Glutamatergic neuron (in vitro differentiated cells): ENCODE measurements around the gene GATA6. TPM values are rescaled to one million over a fixed set of nuclear protein-coding genes. Genes with fewer than 3 reads are reported as not detected.
"Not testable (repeated sequence)": the region's sequence is repeated elsewhere in the genome, so short reads cannot be mapped to it uniquely, and the experiment has no call there.

Source experiments
- DNase-seq: peaks from one replicate; pipeline ENCODE4 v3.0.0; 2022
- H3K27ac Mint-ChIP-seq: one replicate; pipeline ENCODE4 v1.8.0; 2020; ENCODE audit warnings: mild to moderate bottlenecking, mixed read lengths, inconsistent platforms; ENCODE audit not compliant: unreplicated experiment
- H3K27me3 Mint-ChIP-seq: one replicate; pipeline ENCODE4 v1.8.0; 2020; ENCODE audit warnings: mild to moderate bottlenecking, moderate library complexity, mixed read lengths, inconsistent platforms; ENCODE audit not compliant: unreplicated experiment
- H3K36me3 Mint-ChIP-seq: one replicate; pipeline ENCODE4 v1.8.0; 2020; ENCODE audit warnings: mild to moderate bottlenecking, mixed read lengths, inconsistent platforms; ENCODE audit not compliant: unreplicated experiment
- H3K4me1 Mint-ChIP-seq: one replicate; pipeline ENCODE4 v1.8.0; 2020; ENCODE audit warnings: mild to moderate bottlenecking, low read depth, mixed read lengths, inconsistent platforms; ENCODE audit not compliant: unreplicated experiment
- H3K4me3 Mint-ChIP-seq: one replicate; pipeline ENCODE4 v1.8.0; 2020; ENCODE audit warnings: mild to moderate bottlenecking, mixed read lengths, inconsistent platforms; ENCODE audit not compliant: unreplicated experiment
- H3K9me3 Mint-ChIP-seq: one replicate; pipeline ENCODE4 v1.8.0; 2020; ENCODE audit warnings: mild to moderate bottlenecking, moderate library complexity, mixed read lengths, inconsistent platforms; ENCODE audit not compliant: unreplicated experiment
- CTCF ChIP-seq: fragments of 200-600 bp; sonication (generic); IDR thresholded peaks from one replicate; pipeline ENCODE4 v1.5.0; 2021; ENCODE audit not compliant: partially characterized antibody, unreplicated experiment
- total RNA-seq: library from RNA; stranded (reverse); fragmentation: NEBNext Ultra II Directional; extraction: Animal tissue kit (Norgen Biotek cat#: 25700); gene quantifications from one replicate; pipeline ENCODE4 v1.2.1, GENCODE V29; 2021; ENCODE audit not compliant: unreplicated experiment

The GATA6 gene
- total RNA-seq, 1 donor from 2014 or later, result 0.42 TPM

GRCh38 chr18:22219568-22220355, 50.4 kb downstream of the GATA6 start:
- DNase-seq, result no peak
- no peak overlapping the region for H3K4me3 Mint-ChIP-seq
- no peaks in the 10 kb centered on the region for H3K4me1 Mint-ChIP-seq
- H3K27ac Mint-ChIP-seq, result no peak overlapping the region
- H3K27me3 Mint-ChIP-seq, result peaks cover 3% of the 10 kb centered on the region
- H3K9me3 Mint-ChIP-seq, result no peaks in the 10 kb centered on the region
- H3K36me3 Mint-ChIP-seq, result no peaks in the 10 kb centered on the region
- TF ChIP-seq CTCF, result no peak

- not testable (repeated sequence) for H3K27me3 Mint-ChIP-seq, H3K4me3 Mint-ChIP-seq, H3K9me3 Mint-ChIP-seq, H3K27ac Mint-ChIP-seq, H3K4me1 Mint-ChIP-seq, DNase-seq, H3K36me3 Mint-ChIP-seq
Observed at GRCh38 chr18:22220585-22220984, 51.2 kb downstream of the GATA6 start.

GRCh38 chr18:22221350-22221749, 52.0 kb downstream of the GATA6 start:
- Mint-ChIP-seq H3K27ac (no peak overlapping the region), H3K36me3 (no peaks in the 10 kb centered on the region), H3K9me3 (no peaks in the 10 kb centered on the region), H3K4me3 (no peak overlapping the region), H3K27me3 (peaks cover 3% of the 10 kb centered on the region), H3K4me1 (no peaks in the 10 kb centered on the region)
- DNase-seq, result no peak
- no peak for TF ChIP-seq CTCF

GRCh38 chr18:22223254-22223964, 54.0 kb downstream of the GATA6 start:
- no peak for DNase-seq
- no peaks in the 10 kb centered on the region for H3K9me3 Mint-ChIP-seq
- H3K27ac Mint-ChIP-seq, result no peak overlapping the region
- no peaks in the 10 kb centered on the region for H3K36me3 Mint-ChIP-seq
- peaks cover 3% of the 10 kb centered on the region for H3K27me3 Mint-ChIP-seq
- no peak for TF ChIP-seq CTCF
- H3K4me1 Mint-ChIP-seq, result no peaks in the 10 kb centered on the region
- no peak overlapping the region for H3K4me3 Mint-ChIP-seq

GRCh38 chr18:22223965-22224322, 54.6 kb downstream of the GATA6 start:
- H3K4me1 Mint-ChIP-seq, result no peaks in the 10 kb centered on the region
- H3K36me3 Mint-ChIP-seq, result no peaks in the 10 kb centered on the region
- peaks cover 3% of the 10 kb centered on the region for H3K27me3 Mint-ChIP-seq
- H3K4me3 Mint-ChIP-seq, result no peak overlapping the region
- DNase-seq, result no peak
- TF ChIP-seq CTCF, result no peak
- no peaks in the 10 kb centered on the region for H3K9me3 Mint-ChIP-seq
- H3K27ac Mint-ChIP-seq, result no peak overlapping the region
